Smooth muscle cell (in vitro differentiated cells): ENCODE measurements around the gene DKKL1. TPM values are rescaled to one million over a fixed set of nuclear protein-coding genes. Genes with fewer than 3 reads are reported as not detected.

Experiments
- DNase-seq: peaks from one replicate; lab custom pipeline; 2025; ENCODE audit not compliant: unreplicated experiment; lab: John Stamatoyannopoulos, UW
- H2AFZ ChIP-seq: fragments of 200-600 bp; sonication (generic); 2 replicates; pipeline ENCODE4 v1.6.0; 2016; ENCODE audit warnings: antibody characterized with exemption, low read depth, mild to moderate bottlenecking
- H3F3A ChIP-seq: fragments of 200-600 bp; sonication (generic); 2 replicates; pipeline ENCODE4 v1.6.0; 2017; ENCODE audit warnings: antibody characterized with exemption, low read depth
- H3K27ac ChIP-seq: fragments of 200-600 bp; sonication (generic); 2 replicates; pipeline ENCODE4 v1.5.1; 2016; ENCODE audit warnings: low read depth, mild to moderate bottlenecking
- H3K27me3 ChIP-seq: fragments of 200-600 bp; sonication (generic); 2 replicates; pipeline ENCODE4 v1.6.1; 2016; ENCODE audit warnings: low read depth, mild to moderate bottlenecking
- H3K36me3 ChIP-seq: fragments of 200-600 bp; sonication (generic); 2 replicates; pipeline ENCODE4 v1.5.1; 2016; ENCODE audit warnings: low read depth
- H3K4me1 ChIP-seq: fragments of 200-600 bp; sonication (generic); 2 replicates; pipeline ENCODE4 v1.5.1; 2016; ENCODE audit warnings: low read depth
- H3K4me2 ChIP-seq: fragments of 200-600 bp; sonication (generic); 2 replicates; pipeline ENCODE4 v1.6.0; 2016; ENCODE audit warnings: mild to moderate bottlenecking
- H3K4me3 ChIP-seq: fragments of 200-600 bp; sonication (generic); 2 replicates; pipeline ENCODE4 v1.5.1; 2016; ENCODE audit warnings: mild to moderate bottlenecking
- H3K79me2 ChIP-seq: fragments of 200-600 bp; sonication (generic); 2 replicates; pipeline ENCODE4 v1.6.0; 2016; ENCODE audit warnings: low read depth, mild to moderate bottlenecking
- H3K9ac ChIP-seq: fragments of 200-600 bp; sonication (generic); 2 replicates; pipeline ENCODE4 v1.6.0; 2016; ENCODE audit warnings: low read depth
- H3K9me3 ChIP-seq: fragments of 200-600 bp; sonication (generic); replicated peaks from 2 replicates; pipeline ENCODE4 v1.5.1; 2016; ENCODE audit warnings: low read depth
- H4K20me1 ChIP-seq: fragments of 200-600 bp; sonication (generic); 2 replicates; pipeline ENCODE4 v1.6.0; 2016; ENCODE audit warnings: low read depth
- CTCF ChIP-seq: fragments of 200-600 bp; sonication (generic); IDR thresholded peaks from 2 replicates; pipeline ENCODE4 v1.5.1; 2017; ENCODE audit warnings: borderline replicate concordance, mild to moderate bottlenecking, antibody characterized with exemption; ENCODE audit not compliant: insufficient read depth, poor library complexity, severe bottlenecking
- WGBS: methylation state at CpG from one replicate; pipeline ENCODE4 v1.1.7; 2016; ENCODE audit warnings: low lambda C conversion rate; 5-methylcytosine and 5-hydroxymethylcytosine counted together
- polyA plus RNA-seq: library from polyadenylated mRNA; unstranded; fragments of >200 nt; fragmentation: Nextera tagmentation; extraction: Ambion mirVana; gene quantifications from 2 replicates; pipeline ENCODE4 v1.2.1, GENCODE V29; 2016
- total RNA-seq: library from RNA; depleted of rRNA; stranded (reverse); fragments of >200 nt; gene quantifications from 2 replicates; pipeline ENCODE4 v1.2.3, GENCODE V29; 2014

DKKL1 gene
- total and polyA plus RNA-seq, 2 experiments from 2014 or later: 2.3 to 2.8 TPM

- H3F3A ChIP-seq: no peaks in the 10 kb centered on the region
- H3K9ac ChIP-seq: no peak overlapping the region
- H3K36me3 ChIP-seq: no peaks in the 10 kb centered on the region
- no peak for DNase-seq
- WGBS: 85% methylated on average over 26 of the region's 26 CpGs
- H3K79me2 ChIP-seq: no peaks in the 10 kb centered on the region
- no peak for TF ChIP-seq CTCF
- H3K4me3 ChIP-seq: no peak overlapping the region
- no peak overlapping the region for H3K27ac ChIP-seq
- H2AFZ ChIP-seq: no peak overlapping the region
- H4K20me1 ChIP-seq: no peaks in the 10 kb centered on the region
- no peak overlapping the region for H3K4me2 ChIP-seq
- peaks cover 9% of the 10 kb centered on the region for H3K27me3 ChIP-seq
- H3K9me3 ChIP-seq: no peaks in the 10 kb centered on the region
- no peaks in the 10 kb centered on the region for H3K4me1 ChIP-seq
Observed at GRCh38 chr19:49390131-49390928, 26.7 kb downstream of the DKKL1 start.

DNA sequence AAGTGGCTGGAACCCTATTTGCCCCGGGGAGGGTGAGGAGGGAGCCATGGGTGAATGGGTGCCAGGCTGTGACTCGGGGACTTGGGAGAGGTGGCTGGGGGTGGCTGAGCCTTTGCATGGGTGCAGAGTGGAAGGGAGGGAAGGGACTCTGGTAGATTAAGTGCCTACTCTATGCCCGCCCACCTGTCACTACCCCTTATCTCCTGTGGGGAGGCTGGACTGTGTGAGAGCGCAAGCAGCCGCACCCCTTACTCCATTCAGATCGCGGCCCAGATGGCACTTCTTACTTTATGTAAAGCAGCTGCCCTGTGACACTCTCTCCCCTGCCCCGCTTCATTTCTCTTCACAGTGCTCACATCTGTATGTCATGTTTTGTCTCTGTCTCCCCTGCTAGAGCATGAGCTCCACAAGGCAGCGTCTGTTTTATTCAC is 27.3 kb downstream of the DKKL1 start:
- H3K9me3 ChIP-seq: no peaks in the 10 kb centered on the region
- no peaks in the 10 kb centered on the region for H3K4me1 ChIP-seq
- H3F3A ChIP-seq: no peaks in the 10 kb centered on the region
- H3K36me3 ChIP-seq: no peaks in the 10 kb centered on the region
- H3K9ac ChIP-seq: no peak overlapping the region
- H3K27ac ChIP-seq: no peak overlapping the region
- H3K4me3 ChIP-seq: no peak overlapping the region
- DNase-seq: no peak
- H2AFZ ChIP-seq: no peak overlapping the region
- WGBS: 75% methylated on average over 9 of the region's 9 CpGs
- H3K4me2 ChIP-seq: no peak overlapping the region
- no peaks in the 10 kb centered on the region for H3K79me2 ChIP-seq
- peaks cover 9% of the 10 kb centered on the region for H3K27me3 ChIP-seq
- no peaks in the 10 kb centered on the region for H4K20me1 ChIP-seq
- no peak for TF ChIP-seq CTCF

DNA sequence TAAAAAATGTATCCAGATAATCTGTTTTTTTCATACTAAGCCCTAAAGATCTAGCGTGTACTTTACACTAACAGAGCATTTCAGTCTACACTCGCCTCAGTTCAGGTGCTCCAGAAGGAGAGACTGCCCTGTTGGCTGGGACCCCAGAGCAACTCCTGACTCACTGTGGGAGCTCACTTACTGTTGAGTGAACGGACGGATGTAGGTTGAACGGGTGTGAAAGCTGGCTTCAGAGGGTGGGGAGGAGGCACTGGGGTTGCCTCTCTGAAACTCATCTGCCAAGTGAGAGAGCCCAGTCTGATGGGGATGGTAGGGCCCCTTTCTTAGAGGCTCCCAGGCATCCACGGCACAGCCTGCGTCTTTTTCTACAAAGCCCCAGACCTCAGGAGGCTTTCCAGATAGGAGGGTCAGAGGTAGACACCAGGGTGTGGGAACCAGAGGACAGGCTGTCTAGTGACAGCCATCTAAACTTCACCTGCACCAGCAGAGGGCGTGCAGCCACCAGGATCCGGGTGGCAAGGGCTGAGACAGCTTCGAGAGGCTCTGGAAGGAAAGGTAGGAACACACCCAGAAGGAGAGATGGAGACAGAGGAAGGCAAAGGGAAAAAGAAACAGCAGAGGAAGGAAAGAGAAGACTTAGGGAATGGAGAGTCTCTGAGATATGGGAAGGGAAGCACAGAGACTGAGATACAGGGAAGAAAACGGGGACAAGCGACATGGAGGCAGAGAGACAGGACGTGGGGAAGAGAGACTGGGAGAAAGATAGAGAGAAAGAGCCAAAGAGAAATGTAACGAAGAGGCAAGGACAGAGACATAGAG is 28.1 kb downstream of the DKKL1 start:
- Histone ChIP-seq H3K79me2 (no peaks in the 10 kb centered on the region), H3K4me3 (no peak overlapping the region), H3F3A (no peaks in the 10 kb centered on the region), H4K20me1 (no peaks in the 10 kb centered on the region), H3K4me1 (no peaks in the 10 kb centered on the region), H3K27ac (no peak overlapping the region), H3K27me3 (peaks cover 9% of the 10 kb centered on the region), H3K9ac (no peak overlapping the region), H3K36me3 (no peaks in the 10 kb centered on the region), H2AFZ (no peak overlapping the region), H3K4me2 (no peak overlapping the region), H3K9me3 (no peaks in the 10 kb centered on the region)
- DNase-seq: peak; percentile 9
- peak; percentile 80 for TF ChIP-seq CTCF
- WGBS: 38% methylated on average over 14 of the region's 14 CpGs
